GM12878 (cell line): Measurements from ENCODE around the gene TNFRSF14. TPM values are rescaled to one million over a fixed set of nuclear protein-coding genes. Genes with fewer than 3 reads are reported as not detected.

ENCODE experiments used
- ATAC-seq: fragments of 200-7000 bp; cut with Tn5 transposase; 3 replicates; pipeline ENCODE4 v1.9.1; 2020; ENCODE audit warnings: mild to moderate bottlenecking, moderate library complexity
- BruUV-seq: library from RNA; stranded (reverse); fragments of 400-500 nt; replicated peaks from 2 replicates; lab custom pipeline; 2021; lab: Mats Ljungman, UMichigan
- CTCF ChIA-PET: fragments of 300-600 bp; sonication (Branson Sonifier 250); formaldehyde crosslinking; extraction: SDS; loops from one replicate; lab custom pipeline; 2021; ENCODE audit warnings: inconsistent platforms; lab: Yijun Ruan, JAX
- POLR2A ChIA-PET: fragments of 350-600 bp; formaldehyde crosslinking; extraction: SDS; loops from one replicate; lab custom pipeline; 2021; ENCODE audit warnings: inconsistent platforms; lab: Charles Lee
- RAD21 ChIA-PET: fragments of 300-600 bp; sonication (Branson Sonifier 250); formaldehyde crosslinking; loops from one replicate; lab custom pipeline; 2023; ENCODE audit warnings: antibody characterized with exemption; ENCODE audit not compliant: unreplicated experiment; lab: Charles Lee
- SMC1A ChIA-PET: fragments of 300-600 bp; sonication (Branson Sonifier 250); formaldehyde crosslinking; loops from one replicate; lab custom pipeline; 2023; ENCODE audit not compliant: unreplicated experiment, uncharacterized antibody; lab: Charles Lee
- DNase-seq: peaks from one replicate; pipeline ENCODE4 v3.0.0-alpha.2; 2011; ENCODE audit warnings: low read depth, low spot score
- FAIRE-seq: peaks from 3 replicates; lab custom pipeline; 2011; peaks lifted over from hg19 to GRCh38; lab: Jason Lieb, UNC
- H2AFZ ChIP-seq: 2 replicates; pipeline ENCODE4 v1.6.0; 2011; ENCODE audit warnings: low read depth, low read length, control low read depth; ENCODE audit not compliant: control insufficient read depth
- H3K27ac ChIP-seq: 2 replicates; pipeline ENCODE4 v1.5.1; 2011; ENCODE audit warnings: control low read depth; ENCODE audit not compliant: control insufficient read depth, insufficient read depth
- H3K27me3 ChIP-seq, 2 experiments: replicated peaks in 1 of 2; 2 replicates each; pipeline versions ENCODE4 v1.6.0 to v1.6.1; 2011; ENCODE audit warnings: low read length in 1 of 2; ENCODE audit not compliant: control insufficient read depth in 2 of 2, insufficient read depth in 2 of 2
- H3K36me3 ChIP-seq, 2 experiments: 2 replicates each; pipeline ENCODE4 v1.5.1; 2011; ENCODE audit warnings: low read length in 1 of 2; ENCODE audit not compliant: control insufficient read depth in 2 of 2, insufficient read depth in 2 of 2
- H3K4me1 ChIP-seq: 2 replicates; pipeline ENCODE4 v1.6.1; 2011; ENCODE audit warnings: mild to moderate bottlenecking, low read length, moderate library complexity, mixed read lengths; ENCODE audit not compliant: control insufficient read depth, insufficient read depth
- H3K4me2 ChIP-seq: 2 replicates; pipeline ENCODE4 v1.6.0; 2011; ENCODE audit warnings: control low read depth; ENCODE audit not compliant: control insufficient read depth, insufficient read depth
- H3K4me3 ChIP-seq: fragments of 200-600 bp; sonication (generic); 2 replicates; pipeline ENCODE4 v1.5.1; 2016
- H3K79me2 ChIP-seq: 2 replicates; pipeline ENCODE4 v1.6.0; 2011; ENCODE audit warnings: low read length; ENCODE audit not compliant: control insufficient read depth, insufficient read depth
- H3K9ac ChIP-seq: 2 replicates; pipeline ENCODE4 v1.8.0; 2011; ENCODE audit warnings: low read length, control low read depth, mixed read lengths; ENCODE audit not compliant: control insufficient read depth, insufficient read depth
- H3K9me3 ChIP-seq: replicated peaks from 3 replicates; pipeline ENCODE4 v1.5.1; 2011; ENCODE audit warnings: mild to moderate bottlenecking, low read length; ENCODE audit not compliant: control insufficient read depth, insufficient read depth
- H4K20me1 ChIP-seq: 2 replicates; pipeline ENCODE4 v1.6.0; 2011; ENCODE audit not compliant: control insufficient read depth, insufficient read depth
- BHLHE40 ChIP-seq, 2 experiments: fragments of 450-650 bp in 1 of 2; IDR thresholded peaks; 2 replicates each; pipeline ENCODE4 v1.6.1; 2011 to 2017; ENCODE audit warnings: low read depth in 2 of 2, borderline replicate concordance in 1 of 2, improper control_type of control experiment in 1 of 2, low read length in 1 of 2, mild to moderate bottlenecking in 1 of 2
- BRCA1 ChIP-seq: IDR thresholded peaks from 2 replicates; pipeline ENCODE4 v1.6.1; 2011; ENCODE audit warnings: low read depth, low read length, improper control_type of control experiment
- CREB1 ChIP-seq: IDR thresholded peaks from 2 replicates; pipeline ENCODE4 v1.6.1; 2012; ENCODE audit warnings: low read depth, mild to moderate bottlenecking, inconsistent platforms
- EZH2 ChIP-seq: IDR thresholded peaks from 2 replicates; pipeline ENCODE4 v1.6.1; 2012; ENCODE audit warnings: low read depth, mild to moderate bottlenecking, control low read depth, inconsistent platforms, low read length, borderline replicate concordance; ENCODE audit not compliant: control insufficient read depth
- MYC ChIP-seq: IDR thresholded peaks from 2 replicates; pipeline ENCODE4 v1.6.1; 2011; ENCODE audit warnings: mild to moderate bottlenecking, low read length, moderate library complexity, inconsistent platforms; ENCODE audit not compliant: insufficient read depth, insufficient replicate concordance, insufficient read length, severe bottlenecking
- RAD51 ChIP-seq: fragments of 450-650 bp; IDR thresholded peaks from 2 replicates; pipeline ENCODE4 v1.6.1; 2016; ENCODE audit warnings: moderate library complexity, mild to moderate bottlenecking, inconsistent platforms
- RCOR1 ChIP-seq: conservative IDR thresholded peaks from 2 replicates; pipeline ENCODE4 v1.6.1; 2012; ENCODE audit warnings: low read depth, low read length, improper control_type of control experiment
- RUNX3 ChIP-seq: IDR thresholded peaks from 2 replicates; pipeline ENCODE4 v1.6.1; 2012; ENCODE audit warnings: low read length, inconsistent platforms
- STAT3 ChIP-seq: IDR thresholded peaks from 2 replicates; pipeline ENCODE4 v1.6.1; 2011; ENCODE audit warnings: low read depth, low read length, improper control_type of control experiment
- USF1 ChIP-seq: IDR thresholded peaks from 2 replicates; pipeline ENCODE4 v1.6.1; 2011; ENCODE audit warnings: borderline replicate concordance, low read depth, mild to moderate bottlenecking, moderate library complexity, mixed read lengths, low read length; ENCODE audit not compliant: insufficient read depth; ENCODE audit errors: extremely low read length
- ZNF24 ChIP-seq: fragments of 450-650 bp; IDR thresholded peaks from 2 replicates; pipeline ENCODE4 v1.6.1; 2017; ENCODE audit warnings: antibody characterized with exemption, mild to moderate bottlenecking
- ZZZ3 ChIP-seq: IDR thresholded peaks from 2 replicates; pipeline ENCODE4 v1.6.1; 2011; ENCODE audit warnings: low read depth; ENCODE audit not compliant: control insufficient read depth, insufficient read length
- WGBS: methylation state at CpG from one replicate; pipeline ENCODE4 v1.1.6; 2016; ENCODE audit warnings: low lambda C conversion rate; ENCODE audit not compliant: insufficient replicate concordance, insufficient coverage; ENCODE audit errors: missing lambda C conversion rate; 5-methylcytosine and 5-hydroxymethylcytosine counted together
- in situ Hi-C: fragments of 300-500 bp; cut with MboI; formaldehyde crosslinking; loops from 9 replicates; pipeline ENCODE4 v1.14.3; 2018; ENCODE audit warnings: mixed read lengths
- intact Hi-C: fragments of 100-400 bp; cut with micrococcal nuclease; formaldehyde crosslinking; loops from one replicate; pipeline ENCODE4 v1.14.2; 2022; ENCODE audit not compliant: unreplicated experiment
- polyA plus RNA-seq, 11 experiments: library from polyadenylated mRNA; depleted of rRNA in 4 of 11; unstranded in 6 of 11; stranded (reverse) in 5 of 11; fragments of >200 nt; fragmentation: Nextera tagmentation in 4 of 11; fragmentation: Illumina TruSeq in 1 of 11; extraction: Ambion mirVana in 4 of 11; extraction: Trizol in 1 of 11; gene quantifications; 1 replicate in 1 of 11; 2 replicates in 10 of 11; pipeline versions ENCODE4 v1.2.1 to v1.2.3, GENCODE V29; 2011 to 2016; ENCODE audit warnings: inconsistent platforms in 2 of 11, missing spikeins in 2 of 11, low read depth in 1 of 11
- total RNA-seq, 4 experiments: library from RNA; depleted of rRNA in 3 of 4; stranded (reverse); fragments of >200 nt in 3 of 4; fragmentation: Illumina TruSeq in 1 of 4; extraction: Trizol in 1 of 4; gene quantifications; 2 replicates each; pipeline versions ENCODE4 v1.2.1 to v1.2.3, GENCODE V29; 2013 to 2021

Gene TNFRSF14
- total and polyA plus RNA-seq, 10 of the 15 experiments (the other 5 are each of a cell fraction or from before 2014, with no cell fraction given), result 0.43 to 114 (median 41.5) TPM

GRCh38 chr1:2606881-2607621, 50.9 kb downstream of the TNFRSF14 start:
- Histone ChIP-seq H2AFZ (no peak overlapping the region), H3K4me3 (no peak overlapping the region), H3K9me3 (no peaks in the 10 kb centered on the region), H3K4me2 (no peak overlapping the region), H4K20me1 (no peaks in the 10 kb centered on the region), H3K9ac (no peak overlapping the region), H3K79me2 (no peaks in the 10 kb centered on the region), H3K27me3 (no peaks in the 10 kb centered on the region), H3K4me1 (no peaks in the 10 kb centered on the region), H3K36me3 (no peaks in the 10 kb centered on the region), H3K27ac (no peak overlapping the region)
- ATAC-seq, result no peak
- ChIA-PET RAD21 (no interaction called here), CTCF (no interaction called here), POLR2A (no interaction called here)
- no peak for FAIRE-seq
- DNase-seq, result no peak
- no TSS peak for BruUV-seq
- in situ Hi-C loops (no loop called here), intact Hi-C loops (no loop called here)
- WGBS, result 57% methylated on average over 30 of the region's 36 CpGs
- TF ChIP-seq BHLHE40 (IDR thresholded peaks at IDR 0.05; ENCODE audit: borderline replicate concordance in 1 of 2, low read depth in 2 of 2, low read length in 1 of 2), result 0 out of 4 replicates have a peak, but pooled peaks of 1 of the 2 experiments have one; percentile 4
- TF ChIP-seq ZNF24, result no peak
- TF ChIP-seq, all 136 proteins: peak for 1
- SMC1A ChIA-PET, result no interaction called here

GRCh38 chr1:2607641-2608091, 51.5 kb downstream of the TNFRSF14 start:
- Histone ChIP-seq H4K20me1 (no peaks in the 10 kb centered on the region), H2AFZ (no peak overlapping the region), H3K4me2 (no peak overlapping the region), H3K27ac (no peak overlapping the region), H3K27me3 (no peaks in the 10 kb centered on the region), H3K4me3 (no peak overlapping the region), H3K79me2 (no peaks in the 10 kb centered on the region), H3K4me1 (no peaks in the 10 kb centered on the region), H3K9ac (no peak overlapping the region), H3K9me3 (no peaks in the 10 kb centered on the region), H3K36me3 (no peaks in the 10 kb centered on the region)
- POLR2A ChIA-PET, result no interaction called here
- DNase-seq (no peak), ATAC-seq (no peak), FAIRE-seq (no peak)
- 55% methylated on average over 13 of the region's 13 CpGs for WGBS
- intact Hi-C loops (no loop called here), in situ Hi-C loops (no loop called here)
- RAD21 ChIA-PET, result no interaction called here
- BruUV-seq, result no TSS peak
- SMC1A ChIA-PET, result no interaction called here
- CTCF ChIA-PET, result no interaction called here
- TF ChIP-seq EZH2 (no peak), BRCA1 (no peak), RAD51 (no peak), ZZZ3 (no peak), MYC (no peak), STAT3 (no peak), RUNX3 (no peak), RCOR1 (no peak), CREB1 (no peak), USF1 (no peak)
